ENCODE data around the gene TOM1.

Gene TOM1

DNA sequence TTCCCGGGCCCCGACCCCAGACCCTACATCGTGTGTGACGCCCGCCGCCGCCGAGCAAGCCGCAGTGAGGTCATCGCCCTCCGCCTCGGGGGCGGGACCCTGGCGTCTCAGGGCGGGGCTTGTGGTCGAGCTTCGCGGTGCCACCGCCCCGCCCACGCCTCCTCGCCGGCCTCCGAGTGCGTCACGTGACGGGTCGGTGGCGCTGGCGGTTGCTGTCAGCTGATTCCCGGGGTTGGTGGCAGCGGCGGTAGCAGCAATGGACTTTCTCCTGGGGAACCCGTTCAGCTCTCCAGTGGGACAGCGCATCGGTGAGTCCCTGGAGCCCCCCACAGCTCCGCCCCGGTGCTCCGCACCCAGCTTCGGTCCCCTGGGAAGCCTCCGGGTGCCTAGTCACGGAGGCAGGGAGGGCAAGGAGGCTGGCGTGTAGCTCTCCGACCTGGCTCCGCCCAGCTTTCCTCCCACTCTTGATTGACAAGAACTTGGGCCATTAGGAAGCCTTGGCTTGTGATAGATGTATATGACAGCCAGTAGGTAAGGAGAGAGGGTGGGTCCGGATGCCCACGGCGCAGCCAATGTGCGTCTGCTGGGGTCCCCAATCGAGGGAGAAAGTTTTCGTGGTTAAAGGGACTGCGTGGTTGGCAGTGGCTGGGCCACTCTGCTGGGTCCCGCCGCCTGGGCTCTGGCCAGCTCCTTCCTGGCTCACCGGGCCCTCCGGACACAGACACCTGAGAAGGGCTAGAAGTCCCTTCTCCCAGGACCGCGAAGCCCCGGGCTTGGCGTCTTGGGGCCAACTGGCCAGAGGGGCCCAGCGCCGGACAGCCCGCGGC lies at the start of gene TOM1:
TSS of gene TOM1 (plus strand) at position 222 of the 827 bp plus-strand sequence. CDS start at position 257, 35 bp downstream.
- peak; percentile 95 for DNase-seq (ENCODE audit: low read depth, low spot score)

DNA sequence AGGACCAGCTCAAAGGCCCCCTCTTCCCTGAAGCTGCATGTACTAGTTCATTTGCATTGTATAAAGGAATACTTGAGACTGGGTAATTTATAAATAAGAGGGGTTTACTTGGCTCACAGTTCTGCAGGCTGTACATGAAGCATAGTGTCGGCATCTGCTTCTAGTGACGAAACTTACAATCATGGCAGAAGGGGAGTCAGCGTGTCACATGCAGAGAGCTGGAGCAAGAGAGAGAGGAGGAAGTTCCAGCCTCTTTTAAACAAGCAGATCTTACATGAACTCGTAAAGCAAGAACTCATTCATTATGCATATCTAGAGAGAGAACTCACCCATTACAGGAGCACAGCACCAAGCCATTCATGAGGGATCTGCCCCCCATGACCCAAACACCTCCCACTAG lies 49.5 kb upstream of the TOM1 start:
- DNase-seq (ENCODE audit: low read depth, low spot score): no peak

DNA sequence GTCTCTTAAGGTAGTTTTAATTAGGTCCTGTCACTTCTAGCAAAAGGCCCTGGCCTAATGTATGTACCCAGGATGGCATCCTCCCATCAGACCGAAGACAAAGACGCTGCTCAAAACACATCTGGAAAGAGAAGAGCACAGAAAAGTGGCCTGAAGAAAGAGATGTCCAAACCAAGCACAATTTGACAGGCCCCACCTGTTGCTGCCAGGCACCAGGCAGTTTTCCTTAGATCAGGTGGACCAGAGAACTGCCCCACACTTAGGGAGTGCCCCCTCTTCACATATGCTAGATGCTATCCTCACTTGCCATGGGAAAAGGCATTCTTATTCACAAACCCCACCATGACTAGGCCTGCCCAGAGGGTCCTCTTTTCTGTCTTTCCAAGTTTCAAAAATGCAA lies 45.7 kb upstream of the TOM1 start:
- no peak for DNase-seq (ENCODE audit: low read depth, low spot score)

DNA sequence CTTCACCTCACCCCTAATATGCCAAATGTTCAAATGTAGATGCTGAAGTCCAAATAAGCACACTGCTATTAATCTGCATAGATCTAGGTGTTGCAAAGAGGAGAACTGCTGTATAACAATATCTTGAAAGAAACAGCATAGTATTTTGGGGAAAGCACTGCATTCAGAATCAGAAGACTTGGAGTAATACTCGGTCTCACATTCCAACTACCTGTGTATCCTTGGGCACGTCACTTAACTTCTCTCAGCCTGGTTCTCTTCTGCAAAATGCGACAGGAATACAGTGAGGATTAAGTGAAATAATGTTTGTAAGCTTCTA lies 42.7 kb upstream of the TOM1 start:
- no peak for DNase-seq (ENCODE audit: low read depth, low spot score)

DNA sequence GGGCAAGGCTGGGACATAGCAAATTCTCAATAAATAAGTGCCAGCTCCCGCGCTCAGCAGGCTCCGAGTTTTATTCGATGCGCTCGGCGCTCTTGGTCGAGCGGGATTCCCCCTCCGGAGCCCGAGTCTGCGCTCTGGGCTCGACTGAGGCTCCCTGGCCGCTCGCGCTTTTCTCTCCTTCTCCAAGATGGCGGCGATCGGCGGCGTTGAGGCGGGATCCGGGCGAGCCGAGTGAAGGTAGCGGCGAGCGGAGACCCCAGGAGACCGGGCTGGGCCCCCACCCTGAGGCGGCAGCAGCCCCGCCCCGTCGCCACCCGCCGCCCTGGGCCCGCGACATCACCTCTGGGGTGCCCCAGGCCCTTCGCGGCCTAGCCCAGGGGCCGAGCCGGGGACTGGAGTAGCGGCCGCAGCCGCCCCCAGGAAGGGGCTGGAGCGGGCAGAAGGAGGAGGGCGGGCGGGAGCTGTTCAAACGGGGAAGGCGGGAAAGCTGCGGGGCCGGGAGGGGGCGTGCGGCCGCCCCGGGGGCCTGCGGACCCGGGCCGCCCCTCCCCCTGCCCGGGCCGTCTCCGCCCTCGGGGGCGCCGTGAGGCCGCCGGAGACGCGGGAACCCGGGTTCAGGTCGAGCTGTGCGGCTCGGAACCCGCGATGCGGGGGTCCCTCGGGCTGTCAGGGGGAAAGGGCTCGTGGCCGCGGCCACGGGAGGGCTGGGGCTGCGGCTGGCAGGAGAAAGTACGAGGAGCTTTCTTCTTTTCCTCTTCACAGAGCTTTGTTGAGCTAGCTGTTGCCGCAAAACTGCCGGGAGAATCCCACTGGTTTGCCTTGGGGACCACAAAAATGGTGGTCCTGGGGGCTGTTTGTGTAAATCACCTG lies 42.1 kb upstream of the TOM1 start, which contains the start of gene HMGXB4:
TSS of gene HMGXB4 (plus strand) at position 173 of the 870 bp plus-strand sequence. CDS start 4,898 bp downstream, outside the sequence.
- peak; percentile 52 for DNase-seq (ENCODE audit: low read depth, low spot score)

DNA sequence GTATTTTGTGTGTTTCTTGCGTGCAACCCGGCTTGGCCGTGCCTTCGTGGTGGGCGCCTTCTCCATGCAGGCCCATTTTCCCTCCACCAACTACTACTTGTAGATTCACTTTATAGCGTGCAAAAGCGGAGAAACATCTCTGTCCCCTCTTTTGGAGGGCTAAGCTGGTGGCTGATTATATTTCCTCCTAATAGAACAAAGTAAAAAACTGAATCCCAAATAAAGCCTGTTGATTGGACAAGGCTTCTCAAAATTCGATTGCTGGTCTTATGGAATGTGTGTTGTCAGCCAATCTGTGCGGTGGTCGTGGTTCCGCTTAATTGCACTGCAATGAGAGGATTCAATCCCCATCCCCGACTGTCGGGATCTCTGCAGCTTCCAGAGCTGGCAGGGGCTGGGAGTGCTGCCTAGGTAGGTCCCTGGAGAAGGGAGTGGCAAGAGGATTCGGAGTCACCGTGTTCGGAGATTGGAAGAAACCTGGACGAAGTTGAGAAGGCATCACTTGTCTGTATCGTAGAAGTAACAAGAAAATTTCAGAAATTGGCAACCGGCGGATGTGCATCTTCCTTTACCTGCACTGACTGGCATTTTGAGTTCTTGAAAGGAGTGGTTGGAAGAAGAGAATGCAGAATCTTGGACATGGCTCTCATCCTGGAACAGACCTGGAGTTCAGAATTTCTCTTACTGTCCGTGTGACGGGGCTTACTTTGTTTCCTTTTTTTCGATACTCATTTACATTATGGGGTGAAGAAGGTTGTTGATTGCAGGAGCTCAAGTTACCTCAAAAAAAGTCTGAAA lies 41.3 kb upstream of the TOM1 start:
- no peak for DNase-seq (ENCODE audit: low read depth, low spot score)

DNA sequence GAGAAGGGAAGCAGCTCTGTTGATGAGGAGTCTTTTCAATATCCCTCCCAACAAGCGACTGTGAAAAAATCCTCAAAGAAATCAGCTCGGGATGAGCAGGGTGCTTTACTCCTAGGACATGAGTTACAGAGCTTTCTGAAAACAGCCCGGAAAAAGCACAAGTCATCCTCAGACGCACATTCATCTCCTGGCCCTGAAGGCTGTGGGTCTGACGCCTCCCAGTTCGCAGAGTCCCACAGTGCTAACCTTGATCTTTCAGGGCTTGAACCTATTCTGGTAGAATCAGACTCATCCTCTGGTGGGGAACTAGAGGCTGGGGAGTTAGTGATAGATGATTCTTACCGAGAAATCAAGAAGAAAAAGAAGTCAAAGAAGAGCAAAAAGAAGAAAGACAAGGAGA lies 34.7 kb upstream of the TOM1 start:
- DNase-seq (ENCODE audit: low read depth, low spot score): no peak

DNA sequence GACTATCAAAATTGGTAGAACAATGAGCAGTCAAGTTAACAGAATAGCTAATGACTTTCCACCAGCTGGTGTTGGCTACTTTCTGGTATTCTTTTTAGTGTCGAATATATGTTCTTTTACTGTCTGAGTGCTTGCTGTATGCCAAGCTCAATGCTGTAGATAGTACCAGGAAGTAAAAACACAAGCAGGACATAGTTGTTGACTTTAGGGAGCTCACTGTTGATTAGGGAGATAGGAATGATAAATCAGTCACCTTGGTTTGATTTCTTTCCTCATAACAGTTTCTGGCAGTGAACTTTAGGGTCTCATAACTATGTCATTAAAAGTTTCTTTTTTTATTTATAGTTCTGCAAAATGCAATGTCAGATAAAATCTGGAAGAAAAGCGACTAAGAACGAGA lies 33.4 kb upstream of the TOM1 start:
- DNase-seq (ENCODE audit: low read depth, low spot score): no peak

DNA sequence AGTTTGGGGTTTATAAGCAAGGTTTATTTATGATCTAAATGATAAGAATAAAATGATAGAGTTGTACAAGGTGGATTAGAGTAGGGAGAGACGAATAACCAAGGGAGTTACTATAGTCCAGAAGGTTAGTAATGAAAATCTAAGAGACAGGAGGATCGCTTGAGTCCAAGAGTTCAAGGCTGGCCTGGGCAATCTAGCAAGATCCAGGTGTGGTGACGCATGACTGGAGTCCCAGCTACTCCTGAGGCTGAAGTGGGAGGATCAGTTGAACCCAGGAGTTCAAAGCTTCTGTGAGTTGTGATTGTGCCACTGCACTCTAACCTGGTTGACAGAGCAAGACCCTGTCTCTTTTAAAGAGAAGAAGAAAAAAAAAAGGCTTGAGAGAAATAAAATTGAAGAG lies 30.1 kb upstream of the TOM1 start:
- no peak for DNase-seq (ENCODE audit: low read depth, low spot score)

DNA sequence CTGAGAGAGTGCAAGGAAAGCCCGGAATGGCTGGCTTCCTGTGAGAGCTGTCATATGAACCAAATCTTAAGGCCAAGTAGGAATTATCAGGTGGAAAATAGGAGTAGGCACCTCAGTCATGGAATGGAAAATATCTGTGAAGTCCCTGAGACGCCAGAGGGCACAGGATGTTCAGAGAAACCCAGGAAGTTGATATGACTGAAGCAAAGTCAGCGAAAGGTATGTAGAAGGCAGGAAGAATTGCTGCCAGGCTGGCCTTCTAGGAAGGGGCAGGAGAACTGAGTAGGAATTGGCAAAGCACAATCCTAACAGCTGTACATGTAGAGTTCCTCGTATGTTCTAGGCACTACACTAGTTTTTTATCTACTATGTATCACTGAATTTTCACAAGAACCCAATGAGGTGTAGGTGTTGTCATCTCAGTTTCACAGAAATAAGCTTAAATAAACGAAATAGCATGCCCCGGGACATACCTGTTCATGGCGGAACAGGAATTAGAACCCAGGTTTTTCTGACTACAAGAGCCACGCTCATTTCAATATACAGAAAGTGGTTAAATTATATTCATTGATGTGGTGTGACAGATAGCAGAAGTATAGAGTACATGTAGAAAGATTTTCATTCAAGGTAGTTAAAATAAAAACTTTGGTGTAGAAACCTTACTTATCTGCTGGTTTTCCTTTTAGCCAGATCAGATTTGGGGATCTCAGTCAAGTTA lies 25.4 kb upstream of the TOM1 start:
- DNase-seq (ENCODE audit: low read depth, low spot score): no peak

DNA sequence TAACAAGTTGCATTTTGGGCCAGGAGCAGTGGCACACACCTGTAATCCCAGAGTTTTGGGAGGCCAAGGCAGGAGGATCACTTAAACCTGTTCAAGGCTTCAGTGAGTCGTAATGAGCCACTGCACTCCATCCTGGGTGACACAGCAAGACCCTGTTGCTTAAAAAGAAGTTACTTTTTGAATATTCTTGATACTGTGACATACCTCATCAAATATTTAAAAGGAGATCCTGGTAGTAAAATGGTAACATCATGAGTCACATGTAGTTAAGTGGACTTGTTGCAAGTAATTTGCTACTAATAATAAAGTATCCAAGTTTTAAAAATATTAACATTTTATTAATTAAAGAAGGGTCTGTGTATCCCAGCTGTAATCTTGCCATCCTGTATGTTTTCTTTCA lies 24.1 kb upstream of the TOM1 start:
- DNase-seq (ENCODE audit: low read depth, low spot score): no peak

DNA sequence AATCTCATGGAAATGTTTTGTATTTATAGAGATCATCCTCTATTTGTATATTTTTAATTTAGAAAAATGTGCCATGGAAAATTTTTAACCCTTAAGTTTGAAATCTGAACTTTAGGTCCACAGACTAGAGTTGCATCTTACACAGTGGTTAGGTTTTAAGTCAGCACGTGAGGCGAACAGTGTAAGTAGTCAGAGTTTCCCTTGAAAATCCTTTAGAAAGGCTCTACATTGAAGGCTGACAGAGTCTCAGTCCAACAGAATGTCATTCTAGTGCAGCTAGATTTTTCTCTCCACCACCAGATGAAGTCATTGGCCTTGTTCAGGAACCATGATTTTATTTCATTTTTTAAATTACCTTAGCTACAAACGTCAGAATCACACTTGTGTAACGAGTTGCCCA lies 23.7 kb upstream of the TOM1 start:
- DNase-seq (ENCODE audit: low read depth, low spot score): no peak

DNA sequence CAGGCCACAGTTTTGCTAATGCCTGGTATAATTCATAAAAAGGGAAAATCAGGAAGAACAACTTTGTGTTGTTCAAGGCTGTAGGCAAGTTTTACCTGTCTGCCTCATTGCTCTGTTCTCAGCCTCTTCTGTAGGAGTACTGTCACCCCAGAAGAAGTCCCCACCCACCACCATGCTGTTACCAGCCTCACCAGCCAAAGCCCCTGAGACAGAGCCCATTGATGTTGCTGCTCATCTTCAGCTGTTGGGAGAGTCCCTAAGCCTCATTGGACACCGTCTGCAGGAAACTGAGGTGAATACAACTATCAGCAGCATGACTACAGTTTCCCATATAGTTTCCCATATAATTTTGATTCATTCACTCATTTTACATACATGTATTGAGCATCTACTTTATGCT lies 11.6 kb upstream of the TOM1 start:
- no peak for DNase-seq (ENCODE audit: low read depth, low spot score)

DNA sequence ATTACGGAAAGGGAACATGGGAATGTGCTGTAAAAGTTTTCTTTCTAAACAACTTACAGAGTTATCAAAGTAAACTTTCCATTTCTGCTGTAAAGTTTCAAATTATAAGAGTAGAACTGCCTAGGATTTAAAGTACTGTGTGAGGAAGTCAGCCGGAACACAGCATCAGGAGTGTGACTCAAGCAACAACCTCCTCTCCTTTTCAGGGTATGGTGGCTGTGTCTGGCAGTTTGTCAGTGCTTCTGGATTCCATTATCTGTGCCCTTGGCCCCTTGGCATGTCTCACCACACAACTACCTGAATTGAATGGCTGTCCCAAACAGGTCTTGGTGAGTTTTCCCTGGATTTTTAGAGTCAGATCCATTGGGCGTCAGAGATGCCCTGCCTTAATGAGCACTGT lies 6.9 kb upstream of the TOM1 start:
- DNase-seq (ENCODE audit: low read depth, low spot score): no peak

DNA sequence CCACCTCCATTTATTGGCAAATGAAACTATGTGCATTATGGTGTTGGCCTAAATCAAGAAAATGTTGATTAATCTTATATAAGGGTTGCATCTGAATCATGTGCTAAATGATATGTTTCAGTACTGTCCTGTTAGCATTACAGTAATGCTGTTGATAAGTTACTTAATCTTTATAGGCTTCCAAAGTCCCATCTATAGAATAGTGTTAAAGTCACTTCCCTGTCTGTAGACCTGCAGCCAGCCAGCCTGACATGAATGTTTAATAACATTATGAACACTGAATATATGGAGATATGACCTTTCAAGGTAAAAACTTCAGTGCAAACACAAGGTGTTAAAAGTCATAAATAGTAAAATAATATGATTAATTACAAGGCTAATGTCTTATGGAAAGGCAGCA lies 3.6 kb upstream of the TOM1 start:
- no peak for DNase-seq (ENCODE audit: low read depth, low spot score)

DNA sequence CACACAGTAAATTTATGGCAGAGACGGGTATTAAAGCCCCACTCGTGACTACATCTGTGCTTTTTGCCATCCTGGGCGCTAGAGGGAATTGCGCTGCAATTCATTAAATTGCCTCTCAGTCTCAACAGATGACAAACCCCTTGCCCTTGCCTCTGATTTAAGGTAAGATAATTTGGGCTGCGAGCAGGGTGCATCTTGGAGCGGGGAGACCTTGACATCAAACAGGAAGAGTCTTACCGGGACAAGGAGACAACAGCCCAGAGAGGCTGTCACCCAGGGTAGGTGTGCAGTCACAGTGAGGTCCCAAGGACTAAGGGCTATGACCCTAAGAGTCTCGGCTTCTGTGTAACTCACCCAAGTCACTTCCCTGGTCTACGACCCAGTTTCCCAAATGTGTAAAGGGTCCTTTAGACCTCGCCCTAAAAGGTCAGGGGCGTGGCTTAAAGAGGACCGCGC lies 449 bp upstream of the TOM1 start:
- no peak for DNase-seq (ENCODE audit: low read depth, low spot score)

DNA sequence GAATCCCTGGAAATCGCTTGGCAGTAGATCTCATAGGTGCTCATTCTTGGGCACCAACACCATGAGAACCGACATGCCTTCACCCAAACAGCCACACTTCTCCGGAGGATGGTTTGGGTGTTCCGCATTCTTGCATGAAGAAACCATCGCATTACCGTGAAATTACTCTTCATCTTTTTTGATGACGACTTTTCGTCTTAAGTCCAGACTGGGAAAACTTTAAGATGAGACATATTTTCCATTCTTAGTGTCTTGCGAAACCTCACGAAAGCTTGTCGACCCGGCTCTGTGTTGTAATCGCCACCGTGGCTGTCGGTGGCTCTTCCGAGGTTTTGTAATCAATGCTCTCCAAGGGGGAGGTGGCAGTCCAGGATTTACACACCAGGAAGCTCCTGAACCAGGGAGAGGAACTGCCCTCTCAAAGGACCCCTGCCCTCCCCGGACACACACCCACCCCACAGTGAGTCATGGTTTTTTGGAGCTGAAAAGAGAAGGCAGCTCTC lies 1.7 kb downstream of the TOM1 start:
- no peak for DNase-seq (ENCODE audit: low read depth, low spot score)

DNA sequence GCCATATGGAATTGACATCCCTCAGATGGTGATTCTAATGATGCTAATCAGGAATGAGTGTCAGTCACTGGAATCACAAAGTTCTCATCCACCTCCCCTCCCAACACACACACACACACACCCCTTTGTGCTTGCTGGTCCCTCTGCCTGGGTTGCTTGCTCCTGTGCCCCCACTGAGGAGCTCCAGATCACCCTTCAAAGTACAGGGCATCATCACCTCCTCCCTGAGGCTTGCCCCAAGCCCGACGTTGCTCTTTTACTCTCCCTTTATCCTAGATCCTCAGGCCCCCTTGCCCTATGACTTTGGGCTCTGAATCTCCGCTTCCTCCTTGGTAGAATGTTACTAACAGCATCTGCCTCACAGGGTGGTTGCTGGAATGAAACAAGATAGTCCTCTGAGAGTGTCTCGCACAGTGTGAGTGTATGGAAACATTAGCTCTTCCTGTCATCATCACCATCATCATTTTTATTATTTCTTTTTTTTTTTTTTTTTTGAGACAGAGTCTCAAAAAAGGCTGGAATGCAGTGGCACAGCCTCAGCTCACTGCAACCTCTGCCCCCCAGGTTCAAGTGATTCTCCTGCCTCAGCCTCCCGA lies 3.4 kb downstream of the TOM1 start:
- DNase-seq (ENCODE audit: low read depth, low spot score): no peak

DNA sequence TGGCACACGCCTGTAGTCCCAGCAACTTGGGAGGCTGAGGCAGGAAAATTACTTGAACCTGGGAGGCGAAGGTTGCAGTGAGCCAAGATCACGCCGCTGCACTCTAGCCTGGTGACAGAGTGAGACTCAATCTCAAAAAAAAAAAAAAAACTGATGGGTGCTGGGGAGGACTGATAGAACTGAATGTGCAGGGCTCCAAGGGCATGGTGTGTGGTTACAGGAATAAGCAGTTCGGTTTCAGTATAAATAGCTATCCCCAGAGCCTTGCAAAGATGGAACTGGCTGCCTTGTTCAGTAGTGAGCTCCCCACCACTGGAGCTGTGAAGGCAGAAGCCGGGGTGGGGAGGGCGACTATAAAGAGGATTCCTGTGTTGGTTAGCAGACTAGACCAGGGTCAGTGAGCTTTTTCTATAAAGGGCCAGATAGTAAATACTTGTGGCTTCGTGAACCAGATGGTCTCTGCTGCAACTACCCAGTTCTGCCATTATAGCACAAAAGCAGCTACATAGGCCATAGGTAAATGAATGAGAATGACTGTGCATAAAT lies 5.9 kb downstream of the TOM1 start:
- DNase-seq (ENCODE audit: low read depth, low spot score): no peak

DNA sequence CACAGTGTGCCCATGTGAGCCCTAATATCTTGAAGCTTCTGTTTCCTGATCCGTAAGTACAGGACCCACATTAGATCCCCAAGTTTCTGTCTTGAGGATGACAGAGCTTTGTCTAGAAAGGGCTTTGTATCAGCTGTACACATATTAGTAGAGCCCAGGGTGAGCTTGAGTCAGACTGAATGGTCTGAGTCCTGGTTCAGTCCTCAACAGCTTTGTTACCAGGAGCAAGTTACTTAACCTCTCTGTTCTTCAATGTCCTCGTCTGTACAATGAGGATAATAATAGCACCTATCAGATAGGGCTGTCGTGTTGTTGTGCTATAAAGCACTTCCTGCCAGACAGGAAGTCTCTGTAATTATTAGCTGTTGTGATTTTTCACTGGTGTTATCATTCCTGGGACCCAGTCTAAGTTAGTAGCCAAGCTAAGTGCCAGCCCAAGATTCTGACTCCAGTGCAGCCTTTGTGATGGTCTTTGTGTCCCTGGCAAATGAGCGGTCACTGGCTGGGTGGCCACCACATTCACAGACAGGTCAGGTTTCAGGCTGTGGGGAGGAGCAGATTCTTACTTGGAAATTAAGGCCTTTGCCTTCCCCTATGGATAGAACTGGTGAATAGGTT lies 6.8 kb downstream of the TOM1 start:
- no peak for DNase-seq (ENCODE audit: low read depth, low spot score)
